ENCODE measurements around the gene ATP9B.

GRCh38 chr18:79136742-79137141 is 67.5 kb downstream of the ATP9B start:
- TF ChIP-seq EZH2 (IDR thresholded peaks at IDR 0.05; ENCODE audit: borderline replicate concordance, low read length) (no peak), CTCF (conservative IDR thresholded peaks at IDR 0.05 in 1 of 2, IDR thresholded peaks at IDR 0.05 in 1 of 2; ENCODE audit: extremely low read depth in 1 of 2, insufficient read depth in 1 of 2, low read depth in 1 of 2, low read length in 2 of 2) (no peak)
